SK-N-SH (cell line): ENCODE results near the gene WFDC10A. TPM values are rescaled to one million over a fixed set of nuclear protein-coding genes. Genes with fewer than 3 reads are reported as not detected.

Source experiments
- CTCF ChIA-PET: fragments of 300-600, 350-600 bp; formaldehyde crosslinking; extraction: SDS; loops from one replicate; lab custom pipeline; 2021; lab: Yijun Ruan, JAX
- POLR2A ChIA-PET: fragments of 350-600 bp; sonication (Branson Sonifier 250); formaldehyde crosslinking; extraction: SDS; loops from one replicate; lab custom pipeline; 2020; ENCODE audit warnings: antibody characterized with exemption, inconsistent platforms; lab: Yijun Ruan, JAX
- DNase-seq: peaks from one replicate; pipeline ENCODE4 v3.0.0; 2012
- H2AFZ ChIP-seq: fragments of 200-600 bp; sonication (generic); 2 replicates; pipeline ENCODE4 v1.8.1; 2016; ENCODE audit warnings: antibody characterized with exemption, mild to moderate bottlenecking, low read depth
- H3F3A ChIP-seq: fragments of 200-600 bp; sonication (generic); replicated peaks from 2 replicates; pipeline ENCODE3; 2016; ENCODE audit warnings: antibody characterized with exemption, mild to moderate bottlenecking; ENCODE audit not compliant: insufficient read depth
- H3K27ac ChIP-seq, 2 experiments: fragments of 200-500 bp in 1 of 2; fragments of 200-600 bp in 1 of 2; sonication (Bioruptor generic) in 1 of 2; sonication (generic), shearing (Covaris generic) in 1 of 2; 2 replicates each; pipeline versions ENCODE4 v1.5.1 to v1.6.1; 2014 to 2016; ENCODE audit warnings: low read depth in 2 of 2, inconsistent platforms in 1 of 2, low read length in 1 of 2, mild to moderate bottlenecking in 1 of 2, mixed read lengths in 1 of 2
- H3K27me3 ChIP-seq: fragments of 200-600 bp; sonication (generic), shearing (Covaris generic); 2 replicates; pipeline ENCODE4 v1.6.1; 2016; ENCODE audit warnings: mixed run types; ENCODE audit not compliant: insufficient read depth
- H3K36me3 ChIP-seq, 2 experiments: fragments of 200-500 bp in 1 of 2; fragments of 200-600 bp in 1 of 2; sonication (Bioruptor generic) in 1 of 2; sonication (generic) in 1 of 2; replicated peaks in 1 of 2; 2 replicates each; pipeline versions ENCODE3 to v1.5.1; 2014 to 2016; ENCODE audit warnings: low read length in 1 of 2, mild to moderate bottlenecking in 1 of 2; ENCODE audit not compliant: insufficient read depth in 2 of 2, control insufficient read depth in 1 of 2
- H3K4me1 ChIP-seq, 2 experiments: fragments of 200-500 bp in 1 of 2; fragments of 200-600 bp in 1 of 2; sonication (Bioruptor generic) in 1 of 2; sonication (generic), shearing (Covaris generic) in 1 of 2; 2 replicates each; pipeline versions ENCODE4 v1.5.1 to v1.6.1; 2014 to 2016; ENCODE audit warnings: low read depth in 1 of 2, low read length in 1 of 2, mixed run types in 1 of 2; ENCODE audit not compliant: insufficient read depth in 2 of 2, control insufficient read depth in 1 of 2
- H3K4me2 ChIP-seq: fragments of 200-600 bp; sonication (generic), shearing (Covaris generic); 2 replicates; pipeline ENCODE4 v1.6.1; 2017; ENCODE audit warnings: mixed run types
- H3K4me3 ChIP-seq, 2 experiments: fragments of 200-500 bp in 1 of 2; fragments of 200-600 bp in 1 of 2; sonication (Bioruptor generic) in 1 of 2; sonication (generic), shearing (Covaris generic) in 1 of 2; 2 replicates each; pipeline versions ENCODE4 v1.5.1 to v1.8.1; 2014 to 2016; ENCODE audit warnings: low read depth in 2 of 2, inconsistent platforms in 1 of 2, low read length in 1 of 2, mild to moderate bottlenecking in 1 of 2, mixed read lengths in 1 of 2, moderate library complexity in 1 of 2
- H3K79me2 ChIP-seq: fragments of 200-600 bp; sonication (generic); 2 replicates; pipeline ENCODE4 v1.8.1; 2017; ENCODE audit warnings: mild to moderate bottlenecking; ENCODE audit not compliant: insufficient read depth
- H3K9ac ChIP-seq: fragments of 200-600 bp; sonication (generic); 2 replicates; pipeline ENCODE4 v1.6.1; 2017; ENCODE audit warnings: mixed run types
- H3K9me2 ChIP-seq: fragments of 200-600 bp; sonication (generic); 2 replicates; pipeline ENCODE4 v1.6.1; 2017; ENCODE audit warnings: mixed run types
- H3K9me3 ChIP-seq: fragments of 200-600 bp; sonication (generic); 2 replicates; pipeline ENCODE4 v1.6.1; 2017; ENCODE audit warnings: mixed run types, mild to moderate bottlenecking, moderate library complexity
- H4K20me1 ChIP-seq: fragments of 200-600 bp; sonication (generic); 2 replicates; pipeline ENCODE4 v1.6.1; 2017; ENCODE audit warnings: mild to moderate bottlenecking, mixed run types; ENCODE audit not compliant: insufficient read depth
- CHD2 ChIP-seq: fragments of 150-350 bp; IDR thresholded peaks from 2 replicates; pipeline ENCODE4 v1.6.1; 2018; ENCODE audit warnings: low read length; ENCODE audit not compliant: partially characterized antibody
- EP300 ChIP-seq, 2 experiments: IDR thresholded peaks; 2 replicates each; pipeline versions ENCODE4 v1.4.0 to v1.6.1; 2012; ENCODE audit warnings: borderline replicate concordance in 1 of 2, low read depth in 1 of 2, low read length in 1 of 2
- EZH2phosphoT487 ChIP-seq: fragments of 200-600 bp; sonication (generic); IDR thresholded peaks from 2 replicates; pipeline ENCODE4 v1.6.1; 2017; ENCODE audit warnings: low read depth, mixed run types, mild to moderate bottlenecking, antibody characterized with exemption, moderate library complexity, borderline replicate concordance
- FOSL2 ChIP-seq: IDR thresholded peaks from 2 replicates; pipeline ENCODE4 v1.4.0; 2012; ENCODE audit warnings: low read depth, mild to moderate bottlenecking, moderate library complexity, borderline replicate concordance
- FOXJ3 ChIP-seq: sonication (generic); formaldehyde crosslinking; IDR thresholded peaks from 2 replicates; pipeline ENCODE4 v1.5.1; 2020; ENCODE audit warnings: mild to moderate bottlenecking, missing genetic modification reagents
- GABPA ChIP-seq: IDR thresholded peaks from 2 replicates; pipeline ENCODE4 v1.4.0; 2012; ENCODE audit warnings: low read depth, mild to moderate bottlenecking
- IRF3 ChIP-seq: fragments of 150-350 bp; IDR thresholded peaks from 2 replicates; pipeline ENCODE4 v1.6.1; 2016; ENCODE audit warnings: mild to moderate bottlenecking, low read depth, low read length
- MEF2A ChIP-seq: IDR thresholded peaks from 2 replicates; pipeline ENCODE4 v1.4.0; 2012; ENCODE audit warnings: low read depth, borderline replicate concordance
- MXI1 ChIP-seq: IDR thresholded peaks from 2 replicates; pipeline ENCODE4 v1.6.1; 2012; ENCODE audit warnings: mild to moderate bottlenecking, low read depth, low read length, improper control_type of control experiment
- NFIC ChIP-seq: IDR thresholded peaks from 2 replicates; pipeline ENCODE4 v1.4.0; 2012; ENCODE audit warnings: borderline replicate concordance
- NRF1 ChIP-seq: IDR thresholded peaks from 2 replicates; pipeline ENCODE4 v1.6.1; 2012; ENCODE audit warnings: low read depth, mild to moderate bottlenecking, low read length
- POLR2AphosphoS5 ChIP-seq: IDR thresholded peaks from 2 replicates; pipeline ENCODE4 v1.6.1; 2012; ENCODE audit warnings: low read depth, low read length
- RCOR1 ChIP-seq: fragments of 150-350 bp; IDR thresholded peaks from 2 replicates; pipeline ENCODE4 v1.6.1; 2017; ENCODE audit warnings: antibody characterized with exemption, low read length
- REST ChIP-seq: IDR thresholded peaks from 2 replicates; pipeline ENCODE4 v1.6.1; 2012; ENCODE audit warnings: mild to moderate bottlenecking, low read depth, low read length, moderate library complexity
- RFX5 ChIP-seq: IDR thresholded peaks from 2 replicates; pipeline ENCODE4 v1.6.1; 2012; ENCODE audit warnings: mild to moderate bottlenecking, improper control_type of control experiment, low read length
- RXRA ChIP-seq: IDR thresholded peaks from 2 replicates; pipeline ENCODE4 v1.4.0; 2012; ENCODE audit warnings: low read depth, mild to moderate bottlenecking, borderline replicate concordance
- SMC3 ChIP-seq: IDR thresholded peaks from 2 replicates; pipeline ENCODE4 v1.6.1; 2012; ENCODE audit warnings: low read depth, low read length, improper control_type of control experiment
- TAF1 ChIP-seq: IDR thresholded peaks from 2 replicates; pipeline ENCODE4 v1.6.1; 2012; ENCODE audit warnings: low read depth, mild to moderate bottlenecking, low read length, moderate library complexity, borderline replicate concordance
- USF2 ChIP-seq: fragments of 150-350 bp; IDR thresholded peaks from 2 replicates; pipeline ENCODE4 v1.6.1; 2017; ENCODE audit warnings: antibody characterized with exemption, low read length, low read depth, borderline replicate concordance
- WGBS: methylation state at CpG from one replicate; pipeline ENCODE4 v1.1.6; 2017; ENCODE audit warnings: low lambda C conversion rate; 5-methylcytosine and 5-hydroxymethylcytosine counted together
- polyA plus RNA-seq, 3 experiments: library from polyadenylated mRNA; depleted of rRNA; stranded (reverse); fragments of >200 nt; gene quantifications; 2 replicates each; pipeline ENCODE4 v1.2.3, GENCODE V29; 2012

WFDC10A gene
- polyA plus RNA-seq, 1 of the 3 experiments (the other 2 are of a cell fraction) = not detected

GRCh38 chr20:45647441-45648050 lies 18.0 kb downstream of the WFDC10A start:
- Histone ChIP-seq H3K9me2 (no peaks in the 10 kb centered on the region), H3K36me3 (no peaks in the 10 kb centered on the region), H3F3A (no peaks in the 10 kb centered on the region), H4K20me1 (no peaks in the 10 kb centered on the region), H3K4me2 (no peak overlapping the region), H3K9me3 (no peaks in the 10 kb centered on the region), H3K4me1 (no peaks in the 10 kb centered on the region), H2AFZ (no peak overlapping the region), H3K27me3 (no peaks in the 10 kb centered on the region), H3K9ac (no peak overlapping the region), H3K4me3 (no peak overlapping the region), H3K27ac (no peak overlapping the region), H3K79me2 (no peaks in the 10 kb centered on the region)
- TF ChIP-seq NFIC = no peak
- TF ChIP-seq FOXJ3 = no peak
- no peak for TF ChIP-seq REST
- no peak for TF ChIP-seq MXI1
- TF ChIP-seq EP300 (IDR thresholded peaks at IDR 0.05; ENCODE audit: borderline replicate concordance in 1 of 2, low read depth in 1 of 2, low read length in 1 of 2) = no peak
- TF ChIP-seq TAF1 = no peak
- TF ChIP-seq IRF3 = no peak
- TF ChIP-seq POLR2AphosphoS5 = no peak
- TF ChIP-seq NRF1 = no peak
- TF ChIP-seq EZH2phosphoT487 = no peak
- TF ChIP-seq USF2 = no peak
- no peak for TF ChIP-seq RXRA
- TF ChIP-seq GABPA = no peak
- TF ChIP-seq RCOR1 = no peak
- TF ChIP-seq CHD2 = no peak
- TF ChIP-seq RFX5 = no peak
- TF ChIP-seq SMC3 = no peak
- no peak for TF ChIP-seq FOSL2
- no peak for TF ChIP-seq MEF2A
- DNase-seq = peak; percentile 5
- POLR2A ChIA-PET = no interaction called here
- CTCF ChIA-PET = interaction anchor here (1.4 kb wide), 1 partner anchor 18 kb away, joined by 3 read pairs; the partner anchor contains the start of gene WFDC10A
- 0% methylated on average over 1 of the region's 1 CpG for WGBS
